Measurements from ENCODE around the gene CNTNAP2. TPM values are rescaled to one million over a fixed set of nuclear protein-coding genes. Genes with fewer than 3 reads are reported as not detected.

CNTNAP2 gene
- total and polyA plus RNA-seq, 2 of the 4 experiments (the other 2 are of a cell fraction) = not detected

DNA sequence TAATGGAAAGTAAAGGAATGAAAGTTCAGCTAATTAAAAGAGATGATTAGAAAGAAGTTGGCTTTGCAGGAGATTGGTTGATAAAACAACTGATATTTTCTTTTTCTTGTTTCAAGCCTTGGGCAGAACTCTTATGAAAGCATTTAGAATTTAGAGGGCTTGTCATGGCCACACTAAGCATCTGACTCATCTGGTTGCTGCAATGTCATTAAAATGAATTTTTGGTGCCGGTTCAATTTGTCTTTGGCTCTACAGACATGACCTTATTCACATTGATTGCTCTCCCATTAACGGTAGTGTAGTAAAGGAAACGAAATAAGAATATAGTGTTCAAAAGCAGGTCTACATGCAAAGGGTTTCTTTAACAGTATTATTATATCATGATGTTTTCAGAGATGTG is 1461.6 kb downstream of the CNTNAP2 start:
- no peak overlapping the region for H2AK9ac ChIP-seq (replicated peaks; ENCODE audit: low read depth, low read length, poor library complexity)
- no peak overlapping the region for H2BK20ac ChIP-seq (ENCODE audit: low read depth, low read length)
- ATAC-seq (ENCODE audit: low read depth) = no peak
- dilution Hi-C loops (cut with HindIII; ENCODE audit: low sequenced_read_pairs, unreplicated experiment) = no loop called here
- TF ChIP-seq MAZ (IDR thresholded peaks at IDR 0.05; ENCODE audit: borderline replicate concordance, low read depth, low read length) (no peak), CEBPB (IDR thresholded peaks at IDR 0.05; ENCODE audit: low read depth, low read length) (no peak), SMC3 (IDR thresholded peaks at IDR 0.05; ENCODE audit: low read depth, low read length) (no peak), BHLHE40 (IDR thresholded peaks at IDR 0.05; ENCODE audit: low read depth, low read length) (no peak), FOS (IDR thresholded peaks at IDR 0.05; ENCODE audit: low read depth, low read length) (no peak), RAD21 (IDR thresholded peaks at IDR 0.05; ENCODE audit: low read length) (no peak), MAFK (IDR thresholded peaks at IDR 0.05; ENCODE audit: low read depth, low read length) (no peak), POLR2A (IDR thresholded peaks at IDR 0.05; ENCODE audit: low read depth, low read length) (no peak), RFX5 (IDR thresholded peaks at IDR 0.05; ENCODE audit: low read depth, low read length) (no peak), NFE2L2 (IDR thresholded peaks at IDR 0.05; ENCODE audit: low read depth, low read length) (no peak)
- TF ChIP-seq, protein P1, sequence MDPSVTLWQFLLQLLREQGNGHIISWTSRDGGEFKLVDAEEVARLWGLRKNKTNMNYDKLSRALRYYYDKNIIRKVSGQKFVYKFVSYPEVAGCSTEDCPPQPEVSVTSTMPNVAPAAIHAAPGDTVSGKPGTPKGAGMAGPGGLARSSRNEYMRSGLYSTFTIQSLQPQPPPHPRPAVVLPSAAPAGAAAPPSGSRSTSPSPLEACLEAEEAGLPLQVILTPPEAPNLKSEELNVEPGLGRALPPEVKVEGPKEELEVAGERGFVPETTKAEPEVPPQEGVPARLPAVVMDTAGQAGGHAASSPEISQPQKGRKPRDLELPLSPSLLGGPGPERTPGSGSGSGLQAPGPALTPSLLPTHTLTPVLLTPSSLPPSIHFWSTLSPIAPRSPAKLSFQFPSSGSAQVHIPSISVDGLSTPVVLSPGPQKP (IDR thresholded peaks at IDR 0.05; ENCODE audit: borderline replicate concordance, low read depth, low read length) = no peak
- TF ChIP-seq, protein P2, sequence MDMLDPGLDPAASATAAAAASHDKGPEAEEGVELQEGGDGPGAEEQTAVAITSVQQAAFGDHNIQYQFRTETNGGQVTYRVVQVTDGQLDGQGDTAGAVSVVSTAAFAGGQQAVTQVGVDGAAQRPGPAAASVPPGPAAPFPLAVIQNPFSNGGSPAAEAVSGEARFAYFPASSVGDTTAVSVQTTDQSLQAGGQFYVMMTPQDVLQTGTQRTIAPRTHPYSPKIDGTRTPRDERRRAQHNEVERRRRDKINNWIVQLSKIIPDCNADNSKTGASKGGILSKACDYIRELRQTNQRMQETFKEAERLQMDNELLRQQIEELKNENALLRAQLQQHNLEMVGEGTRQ (IDR thresholded peaks at IDR 0.05; ENCODE audit: low read depth, low read length) = no peak
- no peak overlapping the region for H3K4ac ChIP-seq (ENCODE audit: low read depth, low read length)
- no peak overlapping the region for H4K91ac ChIP-seq (ENCODE audit: insufficient read depth, low read depth, low read length)
- no peaks in the 10 kb centered on the region for H3K27me3 ChIP-seq (ENCODE audit: control insufficient read depth, insufficient read depth, low read length)
- H4K8ac ChIP-seq (ENCODE audit: low read depth in 2 of 2, low read length in 2 of 2) = no peak overlapping the region
- no peak overlapping the region for H3K18ac ChIP-seq (ENCODE audit: low read depth, low read length)
- H2AFZ ChIP-seq (replicated peaks; ENCODE audit: low read length, poor library complexity) = no peak overlapping the region
- H3K79me1 ChIP-seq (ENCODE audit: low read depth in 1 of 2, low read length in 2 of 2) = no peaks in the 10 kb centered on the region
- POLR2A ChIA-PET (ENCODE audit: unreplicated experiment) = no interaction called here
- in situ Hi-C loops (cut with MboI; ENCODE audit: low sequenced_read_pairs) = no loop called here
- no peak overlapping the region for H3K27ac ChIP-seq (ENCODE audit: insufficient read depth, low read length)
- H2BK15ac ChIP-seq (ENCODE audit: low read depth, low read length) = no peak overlapping the region
- no peak overlapping the region for H3K56ac ChIP-seq (ENCODE audit: extremely low read depth, insufficient read depth, low read length)
- H3K4me2 ChIP-seq (ENCODE audit: low read depth, low read length) = no peak overlapping the region
- H2BK5ac ChIP-seq (ENCODE audit: low read depth, low read length, poor library complexity, severe bottlenecking) = no peak overlapping the region
- H3K36me3 ChIP-seq (ENCODE audit: control insufficient read depth, insufficient read depth, low read length) = no peaks in the 10 kb centered on the region
- H3K9ac ChIP-seq (ENCODE audit: low read depth, low read length) = no peak overlapping the region
- no CpG with 5 or more reads among the region's 3 CpGs for WGBS, 2 experiments (ENCODE audit: extremely low coverage in 2 of 2, insufficient read length in 1 of 2)
- H3K9me3 ChIP-seq (ENCODE audit: control insufficient read depth, insufficient read depth, low read length) = no peaks in the 10 kb centered on the region
- no peaks in the 10 kb centered on the region for H4K20me1 ChIP-seq (ENCODE audit: insufficient read depth, low read length)
- BruUV-seq (replicated peaks) = no TSS peak
- H3K9me1 ChIP-seq (ENCODE audit: insufficient read depth, low read length) = no peaks in the 10 kb centered on the region
- no peak overlapping the region for H2AK5ac ChIP-seq (ENCODE audit: low read depth, low read length)
- H3K14ac ChIP-seq (replicated peaks; ENCODE audit: low read depth, low read length) = no peak overlapping the region
- no peak overlapping the region for H3K23ac ChIP-seq (ENCODE audit: low read depth, low read length)
- intact Hi-C loops (cut with micrococcal nuclease) = no loop called here
- H3K4me1 ChIP-seq (ENCODE audit: control insufficient read depth, insufficient read depth, low read length) = no peaks in the 10 kb centered on the region
- CTCF ChIA-PET = no interaction called here
- no peak overlapping the region for H3K4me3 ChIP-seq (ENCODE audit: insufficient read depth, low read depth, low read length)
- H2BK120ac ChIP-seq (ENCODE audit: low read depth, low read length) = no peak overlapping the region
- H4K5ac ChIP-seq (ENCODE audit: low read depth, low read length) = no peak overlapping the region
- DNase-seq = no peak
